ENCODE results near the gene RLF.
"Not testable (repeated sequence)": the region's sequence is repeated elsewhere in the genome, so short reads cannot be mapped to it uniquely, and the experiment has no call there.

GRCh38 chr1:40221471-40221905 lies 60.3 kb downstream of the RLF start:
- TF ChIP-seq CTCF (IDR thresholded peaks at IDR 0.05; ENCODE audit: borderline replicate concordance, extremely low read depth, low read length, poor library complexity, severe bottlenecking); EZH2 (IDR thresholded peaks at IDR 0.05; ENCODE audit: borderline replicate concordance, low read depth, low read length, severe bottlenecking): not testable (repeated sequence)

Data from DND-41 (cell line).